Measurements from ENCODE around the gene THSD7B. TPM values are rescaled to one million over a fixed set of nuclear protein-coding genes. Genes with fewer than 3 reads are reported as not detected.
"Not testable (repeated sequence)": the region's sequence is repeated elsewhere in the genome, so short reads cannot be mapped to it uniquely, and the experiment has no call there.

THSD7B gene
- polyA plus RNA-seq, 6 donors from 2014 or later = 0.09 TPM; not detected in 5

DNA sequence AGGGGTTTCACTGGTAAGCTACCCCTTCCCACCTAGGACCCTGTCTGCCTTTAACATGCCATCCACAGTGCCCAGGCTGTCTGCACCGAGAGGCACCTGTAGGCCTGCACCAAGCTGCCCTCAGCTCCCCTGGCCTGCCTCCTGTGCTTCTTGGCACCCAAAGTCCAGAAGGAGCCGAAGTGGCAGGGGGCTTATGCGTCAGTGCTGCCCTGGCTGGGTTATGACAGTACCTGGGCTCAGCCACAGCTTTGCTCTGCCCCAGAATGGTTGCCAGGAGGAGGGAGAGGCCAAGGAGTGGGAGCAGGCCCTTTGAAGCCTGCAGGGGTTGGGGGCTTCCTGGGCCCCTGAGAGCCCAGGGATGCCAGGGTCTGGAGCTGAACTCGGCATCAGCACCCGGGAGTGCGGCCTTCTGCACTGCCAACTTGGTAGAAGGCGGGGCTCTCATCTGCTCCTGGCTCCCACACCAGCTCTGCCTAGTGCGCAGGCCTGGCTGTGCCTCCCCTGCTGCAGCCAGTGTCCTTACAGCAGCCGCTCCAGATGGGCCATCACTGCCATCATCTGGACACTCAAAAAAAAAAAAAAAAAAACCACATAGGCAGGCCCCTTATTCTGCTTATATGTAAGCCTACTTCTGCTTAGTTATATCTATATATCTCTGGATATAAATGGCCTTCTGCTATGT lies 155.4 kb downstream of the THSD7B start:
- no peak for ATAC-seq (ENCODE audit: low read depth in 2 of 2)
- H3K36me3 Mint-ChIP-seq = no peaks in the 10 kb centered on the region
- H3K9me3 Mint-ChIP-seq = peaks cover 0 to 17% (median 6%) of the 10 kb centered on the region in 7 donors
- no peak overlapping the region for H3K4me3 Mint-ChIP-seq
- no peaks in the 10 kb centered on the region for H3K4me1 Mint-ChIP-seq
- no peak overlapping the region for H3K27ac Mint-ChIP-seq
- H3K27me3 Mint-ChIP-seq = no peaks in the 10 kb centered on the region
- DNase-seq = no peak

DNA sequence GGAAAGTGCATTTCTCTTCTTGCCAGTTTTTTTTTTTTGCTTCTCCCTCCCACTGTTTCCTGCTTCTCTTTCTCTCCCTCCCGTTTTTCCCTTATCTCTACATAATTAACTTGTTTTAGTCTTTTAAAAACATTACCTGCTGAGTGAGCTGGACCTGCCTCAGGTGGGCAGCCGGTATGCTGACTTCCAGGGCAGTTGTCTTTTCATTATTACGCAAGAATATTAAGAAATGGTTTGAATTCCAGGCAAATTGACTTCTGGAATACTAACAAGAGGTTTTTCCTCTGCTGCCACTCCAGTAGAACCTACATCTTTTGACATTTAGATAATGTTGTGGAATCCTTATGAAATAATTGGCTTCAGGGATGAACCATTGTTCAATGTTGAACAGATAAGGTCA lies 161.8 kb downstream of the THSD7B start:
- H3K27me3 Mint-ChIP-seq = peaks cover 0 to 12% (median 9%) of the 10 kb centered on the region in 3 donors
- DNase-seq (no peak), ATAC-seq (ENCODE audit: low read depth in 2 of 2) (no peak)
- no peaks in the 10 kb centered on the region for H3K36me3 Mint-ChIP-seq
- peaks cover 0 to 23% (median 11%) of the 10 kb centered on the region in 7 donors for H3K9me3 Mint-ChIP-seq
- no peak overlapping the region for H3K27ac Mint-ChIP-seq
- H3K4me3 Mint-ChIP-seq = no peak overlapping the region
- H3K4me1 Mint-ChIP-seq = no peaks in the 10 kb centered on the region

DNA sequence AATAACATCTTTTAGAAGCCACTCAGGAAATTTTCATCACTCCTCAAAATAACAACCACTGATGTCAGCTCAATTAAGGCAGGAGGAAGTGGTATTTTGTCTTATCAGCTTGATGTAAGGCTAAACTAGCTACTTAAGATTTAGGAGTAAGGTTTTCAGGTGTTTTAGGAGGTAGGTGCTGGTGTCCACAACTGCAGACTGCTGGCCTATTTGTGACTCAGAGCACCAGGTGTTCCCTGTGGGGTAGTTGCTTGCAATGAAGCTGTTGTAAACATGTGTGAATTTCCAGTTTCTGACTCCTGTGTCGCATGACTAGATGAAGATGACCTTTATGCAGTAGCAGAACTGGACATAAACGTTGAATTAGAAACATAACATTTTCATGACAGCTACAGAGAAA lies 164.2 kb downstream of the THSD7B start:
- Mint-ChIP-seq H3K4me3 (no peak overlapping the region), H3K4me1 (no peaks in the 10 kb centered on the region), H3K9me3 (peaks cover 0 to 12% (median 5%) of the 10 kb centered on the region in 7 donors), H3K27ac (no peak overlapping the region), H3K27me3 (peaks cover 0 to 12% (median 9%) of the 10 kb centered on the region in 3 donors), H3K36me3 (no peaks in the 10 kb centered on the region)
- DNase-seq (no peak), ATAC-seq (ENCODE audit: low read depth in 2 of 2) (no peak)

DNA sequence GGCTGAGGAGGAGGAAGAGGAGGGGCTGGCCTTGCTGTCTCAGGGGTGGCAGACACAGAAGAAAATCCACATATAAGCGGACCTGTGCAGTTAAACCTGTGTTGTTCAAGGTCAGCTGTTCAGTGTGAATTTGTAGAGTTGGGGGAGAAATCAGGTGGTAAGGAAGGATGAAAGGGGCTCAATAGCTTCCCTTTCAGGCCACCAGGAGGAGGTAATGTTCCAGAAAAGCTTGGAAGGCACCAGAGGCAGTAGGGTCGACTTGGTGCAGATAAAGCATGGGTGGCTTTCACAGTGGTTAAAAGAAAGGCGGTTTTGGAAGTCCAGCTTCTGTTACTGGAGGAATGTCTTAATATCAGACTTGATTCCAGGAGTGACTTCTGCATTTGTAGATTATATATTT lies 167.4 kb downstream of the THSD7B start:
- ATAC-seq (ENCODE audit: low read depth in 2 of 2) = no peak
- Mint-ChIP-seq H3K9me3 (peaks cover 0 to 6% (median 3%) of the 10 kb centered on the region in 7 donors), H3K4me1 (no peaks in the 10 kb centered on the region), H3K4me3 (no peak overlapping the region), H3K27ac (no peak overlapping the region), H3K36me3 (no peaks in the 10 kb centered on the region), H3K27me3 (peaks cover 0 to 1% (median under 1%) of the 10 kb centered on the region in 3 donors)
- DNase-seq = no peak

DNA sequence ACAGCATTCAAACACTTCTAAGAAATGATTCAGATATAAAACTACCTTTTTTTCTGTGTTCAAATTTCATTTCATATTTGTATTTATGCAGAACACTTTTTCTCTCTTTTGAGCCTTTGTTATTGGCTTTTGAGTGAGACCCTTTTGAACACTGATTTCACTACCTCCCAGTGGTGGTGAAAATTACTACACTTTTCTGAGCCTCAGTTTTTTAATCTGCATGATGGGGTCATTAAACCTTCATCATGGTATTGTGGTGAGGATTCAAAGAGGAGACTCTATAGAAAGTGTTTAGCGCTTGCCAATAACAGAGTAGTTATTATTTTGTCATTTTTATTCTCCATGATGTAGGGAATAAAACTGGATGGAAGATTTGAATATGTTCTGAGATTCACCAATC lies 169.8 kb downstream of the THSD7B start:
- ATAC-seq (ENCODE audit: low read depth in 2 of 2) (no peak), DNase-seq (no peak)
- Mint-ChIP-seq H3K27me3 (no peaks in the 10 kb centered on the region), H3K9me3 (peaks cover 2 to 20% (median 6%) of the 10 kb centered on the region in 7 donors), H3K4me3 (no peak overlapping the region), H3K27ac (no peak overlapping the region), H3K4me1 (no peaks in the 10 kb centered on the region), H3K36me3 (no peaks in the 10 kb centered on the region)

DNA sequence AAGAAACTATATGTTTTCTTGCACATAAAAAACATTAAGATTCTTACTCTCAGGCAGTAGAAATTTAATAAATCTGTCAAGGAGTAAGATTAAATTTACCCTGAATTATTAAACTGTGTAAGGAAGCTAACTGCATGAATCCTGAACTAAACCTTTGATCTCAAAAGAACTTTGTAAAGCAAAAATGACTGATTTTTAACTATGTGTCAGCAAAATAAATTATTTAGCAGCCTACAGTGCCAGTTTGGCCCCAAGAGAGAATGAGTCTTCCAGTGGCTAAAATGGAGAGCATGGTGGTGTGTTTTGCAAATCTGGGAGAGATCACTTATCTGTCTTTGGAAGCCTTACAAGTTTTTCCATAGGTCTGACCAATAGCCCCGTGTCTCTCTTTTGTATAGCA lies 190.7 kb downstream of the THSD7B start:
- ATAC-seq (ENCODE audit: low read depth in 2 of 2) (no peak), DNase-seq (no peak)
- Mint-ChIP-seq H3K4me1 (no peaks in the 10 kb centered on the region), H3K36me3 (no peaks in the 10 kb centered on the region), H3K9me3 (peaks cover 0 to 3% (median 0%) of the 10 kb centered on the region in 7 donors), H3K27ac (no peak overlapping the region), H3K4me3 (no peak overlapping the region), H3K27me3 (no peaks in the 10 kb centered on the region)

DNA sequence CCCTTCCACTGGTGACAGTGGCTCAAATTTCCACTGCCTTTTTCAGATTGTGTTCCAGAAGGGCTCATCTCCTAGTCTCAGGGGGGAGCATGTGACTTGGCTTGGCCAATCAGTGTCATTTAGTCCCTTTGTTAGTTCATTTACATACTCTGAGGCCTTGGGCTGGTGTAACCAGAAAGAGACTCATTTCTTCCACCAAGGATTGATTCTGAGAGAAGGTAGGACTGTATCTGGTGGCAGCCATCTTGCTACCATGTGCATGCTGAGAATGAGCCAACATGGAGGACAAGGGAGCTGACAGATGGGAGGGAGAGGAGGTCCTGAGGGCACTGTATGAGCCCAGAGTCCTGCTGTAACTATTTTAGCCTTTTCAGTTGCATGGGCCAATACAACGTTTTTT lies 191.7 kb downstream of the THSD7B start:
- Mint-ChIP-seq H3K27me3 (no peaks in the 10 kb centered on the region), H3K4me1 (no peaks in the 10 kb centered on the region), H3K4me3 (no peak overlapping the region), H3K9me3 (peaks cover 0 to 3% (median 0%) of the 10 kb centered on the region in 7 donors), H3K27ac (no peak overlapping the region), H3K36me3 (no peaks in the 10 kb centered on the region)
- DNase-seq (no peak), ATAC-seq (ENCODE audit: low read depth in 2 of 2) (no peak)

DNA sequence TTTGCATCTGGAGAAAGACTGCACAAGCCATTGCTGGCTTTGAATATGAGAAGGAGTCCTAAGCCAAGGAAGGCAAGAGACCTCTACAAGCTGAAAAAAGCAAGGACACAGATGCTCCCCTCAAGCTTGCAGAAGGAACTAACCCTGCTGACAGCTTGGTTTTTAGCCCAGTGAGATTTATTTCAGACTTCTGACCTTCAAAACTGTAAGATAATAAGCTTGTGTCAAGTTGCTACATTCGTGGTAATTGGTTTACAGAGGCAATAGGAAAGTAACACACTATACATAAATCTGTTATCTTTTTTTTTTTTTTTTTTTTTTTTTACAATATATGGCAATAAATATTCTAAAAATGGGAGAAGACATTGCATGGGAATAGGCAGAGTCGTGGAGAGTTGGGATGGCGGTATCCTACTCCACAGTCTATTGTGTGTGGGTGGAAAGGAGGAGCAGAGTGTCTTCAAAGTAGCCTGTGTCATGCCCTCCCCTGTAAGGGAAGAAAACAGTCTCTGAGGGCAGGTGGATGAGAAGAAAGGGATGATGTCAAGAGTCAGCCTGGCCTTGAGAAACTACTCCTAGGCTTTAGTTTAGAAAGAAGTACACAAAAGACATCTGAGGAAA lies 196.9 kb downstream of the THSD7B start:
- Mint-ChIP-seq H3K4me1 (no peaks in the 10 kb centered on the region), H3K4me3 (peak overlapping the region in 1 of 8 donors; percentile 48), H3K27me3 (peaks cover 0 to 5% (median 0%) of the 10 kb centered on the region in 3 donors), H3K9me3 (peaks cover 0 to 9% (median 5%) of the 10 kb centered on the region in 7 donors), H3K27ac (no peak overlapping the region), H3K36me3 (peaks cover 0 to 4% of the 10 kb centered on the region in 2 donors)
- no peak for DNase-seq
- ATAC-seq (ENCODE audit: low read depth in 2 of 2) = no peak

GRCh38 chr2:136966485-136966884 lies 201.1 kb downstream of the THSD7B start:
- no peak for DNase-seq
- H3K4me3 Mint-ChIP-seq = no peak overlapping the region
- peaks cover 0 to 4% of the 10 kb centered on the region in 2 donors for H3K36me3 Mint-ChIP-seq
- no peaks in the 10 kb centered on the region for H3K4me1 Mint-ChIP-seq
- no peak overlapping the region for H3K27ac Mint-ChIP-seq
- H3K9me3 Mint-ChIP-seq = peaks cover 0 to 9% (median 5%) of the 10 kb centered on the region in 7 donors
- H3K27me3 Mint-ChIP-seq = peaks cover 0 to 5% (median 0%) of the 10 kb centered on the region in 3 donors
- ATAC-seq (ENCODE audit: low read depth in 2 of 2) = no peak

DNA sequence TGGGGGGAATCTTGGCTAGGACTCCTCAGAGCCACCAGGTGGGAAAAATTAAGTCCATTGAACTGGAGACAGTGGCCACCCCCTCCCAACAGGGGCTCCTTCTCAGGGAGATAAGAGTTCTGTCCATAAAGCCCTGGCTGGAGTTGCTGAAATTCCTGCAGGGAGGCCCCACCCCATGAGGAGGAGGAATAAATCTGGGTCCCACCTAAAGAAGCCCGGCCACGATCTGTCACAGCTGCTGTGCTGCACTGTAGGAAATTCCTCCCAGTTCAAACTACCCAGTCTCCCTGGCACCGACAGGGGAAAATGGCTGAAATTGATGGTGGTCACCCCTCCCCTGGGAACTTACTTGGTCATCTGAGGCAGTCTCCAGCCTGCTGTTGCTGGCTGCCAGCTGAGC lies 215.0 kb downstream of the THSD7B start:
- Mint-ChIP-seq H3K4me1 (no peaks in the 10 kb centered on the region), H3K27ac (no peak overlapping the region), H3K27me3 (peaks cover 0 to 7% (median 6%) of the 10 kb centered on the region in 3 donors), H3K9me3 (peaks cover 0 to 8% (median 5%) of the 10 kb centered on the region in 7 donors), H3K4me3 (no peak overlapping the region), H3K36me3 (no peaks in the 10 kb centered on the region)
- ATAC-seq (ENCODE audit: low read depth in 2 of 2) (no peak), DNase-seq (no peak)

GRCh38 chr2:136981689-136982088 lies 216.3 kb downstream of the THSD7B start:
- not testable (repeated sequence) for H3K4me1 Mint-ChIP-seq; DNase-seq; H3K27ac Mint-ChIP-seq; H3K27me3 Mint-ChIP-seq; ATAC-seq (ENCODE audit: low read depth in 2 of 2); H3K4me3 Mint-ChIP-seq; H3K9me3 Mint-ChIP-seq; H3K36me3 Mint-ChIP-seq

DNA sequence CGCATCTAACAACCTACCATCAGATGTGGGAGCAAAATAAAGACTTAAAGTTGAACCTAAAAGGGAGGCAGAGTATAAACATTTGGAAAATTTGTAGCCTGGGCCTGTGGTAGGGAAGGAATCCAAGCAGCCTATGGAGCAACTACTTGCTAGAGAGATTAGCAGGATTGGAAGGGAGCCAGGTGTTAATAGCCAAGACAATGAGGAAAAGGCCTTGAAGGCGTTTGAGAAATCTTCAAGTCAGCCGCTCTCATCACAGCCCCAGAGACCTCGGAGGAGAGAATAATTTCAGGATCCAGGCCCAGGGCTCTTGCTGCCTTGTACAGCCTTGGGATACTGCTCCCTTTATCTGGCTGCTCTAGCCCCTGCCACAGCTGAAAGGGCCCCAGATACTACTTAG lies 219.7 kb downstream of the THSD7B start:
- Mint-ChIP-seq H3K9me3 (peaks cover 0 to 4% (median 0%) of the 10 kb centered on the region in 7 donors), H3K4me3 (no peak overlapping the region), H3K27ac (no peak overlapping the region), H3K27me3 (peaks cover 0 to 7% (median 6%) of the 10 kb centered on the region in 3 donors), H3K4me1 (no peaks in the 10 kb centered on the region), H3K36me3 (no peaks in the 10 kb centered on the region)
- no peak for ATAC-seq (ENCODE audit: low read depth in 2 of 2)
- DNase-seq = no peak

- H3K36me3 Mint-ChIP-seq = no peaks in the 10 kb centered on the region
- no peak overlapping the region for H3K27ac Mint-ChIP-seq
- H3K4me3 Mint-ChIP-seq = no peak overlapping the region
- no peaks in the 10 kb centered on the region for H3K4me1 Mint-ChIP-seq
- H3K9me3 Mint-ChIP-seq = peaks cover 0 to 4% (median 0%) of the 10 kb centered on the region in 7 donors
- H3K27me3 Mint-ChIP-seq = peaks cover 0 to 7% (median 6%) of the 10 kb centered on the region in 3 donors
- ATAC-seq (ENCODE audit: low read depth in 2 of 2) = no peak
- no peak for DNase-seq
Observed at GRCh38 chr2:136986605-136987221, 221.4 kb downstream of the THSD7B start.

DNA sequence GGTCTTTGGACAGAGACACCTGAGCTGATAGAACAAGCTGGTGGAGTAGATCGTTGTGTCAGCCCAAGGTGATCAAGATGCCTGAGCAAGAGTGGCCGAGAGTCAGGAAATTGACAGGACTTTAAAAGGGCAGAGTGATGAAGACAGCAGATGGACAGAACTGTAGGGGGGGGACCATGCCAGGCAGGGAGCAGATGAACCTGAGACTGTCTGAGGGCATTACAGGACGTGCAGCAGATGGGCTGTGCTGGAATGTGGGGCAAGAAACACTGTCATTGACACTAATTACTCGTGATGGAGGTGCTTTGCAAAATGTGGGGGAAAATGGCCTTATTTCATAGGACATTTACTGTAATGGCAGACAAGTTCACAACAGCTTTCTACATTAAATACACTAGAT lies 225.0 kb downstream of the THSD7B start:
- no peak overlapping the region for H3K4me3 Mint-ChIP-seq
- DNase-seq = no peak
- H3K9me3 Mint-ChIP-seq = peaks cover 0 to 3% (median 0%) of the 10 kb centered on the region in 7 donors
- H3K4me1 Mint-ChIP-seq = no peaks in the 10 kb centered on the region
- no peak for ATAC-seq (ENCODE audit: low read depth in 2 of 2)
- H3K36me3 Mint-ChIP-seq = no peaks in the 10 kb centered on the region
- H3K27me3 Mint-ChIP-seq = peaks cover 0 to 10% (median 0%) of the 10 kb centered on the region in 3 donors
- no peak overlapping the region for H3K27ac Mint-ChIP-seq
